ENCODE measurements around the gene PPCS.

GRCh38 chr1:42469727-42470126 is 13.4 kb downstream of the PPCS start:
- TF ChIP-seq CTCF (IDR thresholded peaks at IDR 0.05) (no peak), POLR2A (IDR thresholded peaks at IDR 0.05) (no peak), POLR2AphosphoS5 (IDR thresholded peaks at IDR 0.05) (no peak)
